ENCODE measurements around the gene SNRNP200.
"Not testable (repeated sequence)": the region's sequence is repeated elsewhere in the genome, so short reads cannot be mapped to it uniquely, and the experiment has no call there.

Gene SNRNP200

DNA sequence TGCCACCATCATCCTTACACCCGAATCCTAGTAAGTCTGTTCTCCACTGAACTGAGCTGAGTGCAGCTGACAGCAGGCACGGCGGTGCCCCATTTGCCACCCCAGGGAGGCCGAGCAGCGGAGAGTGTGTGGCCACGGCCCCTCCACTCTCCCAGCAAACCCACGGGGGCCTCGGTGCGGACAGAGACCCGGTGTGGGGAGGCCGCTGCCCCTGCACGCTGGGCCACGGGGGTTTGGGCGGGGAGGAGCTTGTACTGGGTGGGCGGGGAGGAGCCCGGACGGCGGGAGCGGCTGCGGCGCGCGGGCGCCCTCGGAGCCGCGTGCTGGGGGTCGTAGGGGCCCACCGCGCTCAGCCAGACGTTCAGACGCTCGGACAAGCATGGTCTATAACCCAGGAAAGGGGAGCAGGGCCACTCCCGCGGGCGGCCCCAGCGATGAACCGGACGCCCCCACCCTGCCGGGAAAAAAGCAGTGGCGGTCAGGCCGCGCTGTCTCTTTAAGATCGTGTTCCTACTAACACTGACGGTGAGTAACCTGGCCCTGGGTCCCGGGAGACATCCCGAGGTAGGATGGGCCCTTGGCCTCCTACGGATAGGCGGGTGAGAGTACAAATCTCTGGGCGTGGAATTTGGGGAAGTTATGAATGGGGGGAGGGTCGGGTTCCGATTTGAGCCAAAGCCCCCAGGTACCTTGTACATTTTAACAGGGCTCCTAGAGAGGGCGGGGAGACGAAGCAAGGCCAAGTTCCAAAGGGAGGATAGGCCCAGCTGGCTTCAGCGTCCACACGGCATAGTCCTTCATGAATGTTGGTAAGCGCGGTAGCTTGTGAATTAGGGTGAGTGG lies 19.9 kb upstream of the SNRNP200 start, which contains the start of gene ITPRIPL1:
Gene ITPRIPL1 (plus strand): TSS at position 277 of the 843 bp plus-strand sequence. CDS start 523 bp downstream, at position 800.
- DNase-seq: no peak

DNA sequence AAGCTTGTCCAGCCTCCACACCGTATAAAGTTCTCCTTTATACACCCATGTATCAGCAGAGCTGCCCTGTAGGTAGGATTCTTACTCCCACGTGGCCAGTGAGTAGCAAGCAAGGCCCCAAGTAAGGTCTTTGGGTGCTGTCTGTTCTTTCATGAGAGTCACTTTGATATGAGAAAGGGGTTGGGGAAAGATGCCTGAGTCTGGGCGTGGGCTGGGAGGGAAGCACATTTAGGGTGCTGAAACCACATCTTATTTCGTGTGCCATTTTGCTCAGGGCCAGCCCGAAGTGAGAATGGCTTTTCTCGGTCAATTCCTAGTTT lies 19.3 kb upstream of the SNRNP200 start:
- no peak for DNase-seq

DNA sequence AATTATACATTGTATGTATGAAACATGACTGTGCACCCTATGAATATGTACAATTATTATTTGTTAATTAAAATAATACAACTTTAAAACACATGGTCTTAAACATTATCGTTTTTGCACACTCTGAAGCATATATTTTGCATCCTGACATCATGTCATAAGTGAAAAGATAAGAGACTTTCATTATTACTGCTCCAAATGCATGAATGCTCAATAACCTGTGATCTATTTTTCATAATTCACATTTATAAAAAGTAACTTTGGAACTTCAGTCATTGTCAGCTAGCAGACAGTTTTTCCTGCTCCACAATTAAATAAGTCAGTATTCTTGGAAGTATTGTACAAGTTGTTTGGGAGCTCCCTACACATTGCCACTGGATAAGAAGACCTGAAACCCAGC lies 18.5 kb upstream of the SNRNP200 start:
- DNase-seq: no peak

DNA sequence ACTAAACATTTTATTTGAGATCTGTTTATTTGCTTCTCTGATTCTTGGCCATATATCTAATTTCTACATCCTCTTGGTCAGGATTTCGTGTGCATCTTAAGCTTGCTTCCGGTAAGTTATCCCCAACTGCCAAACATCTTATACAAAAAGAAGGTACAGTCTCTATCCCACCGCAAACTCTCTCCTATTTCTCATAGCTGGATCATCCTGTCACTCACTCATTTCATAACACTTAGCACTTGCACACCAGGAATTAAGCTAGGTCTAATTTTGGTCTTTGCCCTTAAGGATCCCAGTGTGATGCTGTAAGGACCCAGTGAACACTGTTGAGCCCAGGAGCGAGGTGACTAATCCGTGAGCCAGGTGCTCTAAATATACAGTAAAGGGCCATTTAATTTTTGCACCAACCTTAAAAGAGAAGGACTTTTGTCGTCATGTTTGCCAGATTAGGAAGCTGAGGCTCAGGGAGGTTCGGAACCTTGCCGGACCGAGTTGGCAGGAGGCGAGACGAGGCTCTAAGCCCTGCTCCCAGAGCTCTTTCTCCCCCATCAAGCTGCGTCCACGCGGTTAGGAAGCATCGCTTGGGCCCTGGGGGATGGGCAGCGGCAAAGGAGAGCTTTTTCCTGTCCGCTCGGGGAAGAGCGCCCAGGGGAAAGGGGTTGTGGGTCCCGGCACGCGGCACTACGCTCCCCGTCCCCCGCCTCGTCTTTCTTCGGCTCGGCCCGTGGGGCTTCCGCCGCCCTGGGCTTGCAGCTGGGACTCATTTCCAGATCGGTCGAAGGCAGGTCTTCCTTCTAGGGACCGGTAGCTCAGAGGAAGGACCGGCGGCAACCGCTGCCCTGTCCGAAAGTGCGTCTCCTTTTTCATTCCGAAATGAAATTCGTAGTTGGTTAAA lies 15.6 kb upstream of the SNRNP200 start:
- no peak for DNase-seq

DNA sequence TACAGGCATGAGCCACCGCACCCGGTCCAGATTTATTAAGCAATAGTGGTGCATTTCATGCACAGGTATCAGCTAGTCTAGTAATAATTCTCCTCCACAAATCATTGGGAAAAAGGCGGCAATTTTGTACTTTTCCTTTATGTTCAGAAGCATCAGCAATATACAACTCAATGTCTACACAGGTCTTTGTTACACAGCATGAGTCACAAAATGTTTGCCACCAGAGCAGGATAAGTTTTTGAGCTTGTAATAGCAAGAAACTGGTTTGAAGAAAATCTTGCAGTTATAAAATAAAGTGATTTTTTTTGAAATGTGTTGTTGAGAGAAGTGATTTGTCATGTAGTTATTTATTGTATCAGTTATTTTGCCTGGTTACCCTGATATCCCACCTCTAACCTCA lies 15.0 kb upstream of the SNRNP200 start:
- no peak for DNase-seq

DNA sequence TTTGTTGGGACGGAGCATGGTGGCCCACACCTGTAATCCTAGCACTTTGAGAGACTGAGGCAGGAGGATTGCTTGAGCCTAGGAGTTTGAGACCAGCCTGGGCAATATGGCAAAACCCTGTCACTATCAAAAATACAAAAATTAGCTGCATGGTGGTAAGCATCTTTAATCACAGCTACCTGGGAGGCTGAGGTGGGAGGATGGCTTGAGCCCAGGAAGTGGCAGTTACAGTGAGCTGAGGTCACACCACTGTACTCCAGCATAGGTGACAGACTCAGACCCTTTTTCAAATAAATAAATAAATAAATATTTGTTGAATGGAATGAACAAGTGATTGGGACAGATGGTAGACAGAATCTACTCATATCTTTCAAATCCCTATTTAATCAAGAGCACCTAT lies 14.1 kb upstream of the SNRNP200 start:
- no peak for DNase-seq

DNA sequence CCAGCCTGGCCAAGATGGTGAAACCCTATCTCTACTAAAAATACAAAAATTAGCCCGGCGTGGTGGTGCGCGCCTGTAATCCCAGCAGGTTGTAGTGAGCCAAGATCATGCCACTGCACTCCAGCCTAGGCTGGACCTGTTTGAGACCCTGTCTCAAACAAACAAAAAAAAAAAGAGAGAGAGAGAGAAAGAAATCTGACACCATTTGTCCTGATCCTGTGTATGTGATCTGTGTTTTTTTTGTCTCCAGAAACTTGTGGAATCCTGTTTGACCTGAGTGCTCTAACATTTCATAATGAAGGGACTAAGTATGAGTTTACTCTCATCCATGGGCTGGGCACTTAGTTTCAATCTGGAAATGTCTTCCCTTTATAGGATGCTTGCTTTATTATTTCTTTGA lies 13.4 kb upstream of the SNRNP200 start:
- no peak for DNase-seq

DNA sequence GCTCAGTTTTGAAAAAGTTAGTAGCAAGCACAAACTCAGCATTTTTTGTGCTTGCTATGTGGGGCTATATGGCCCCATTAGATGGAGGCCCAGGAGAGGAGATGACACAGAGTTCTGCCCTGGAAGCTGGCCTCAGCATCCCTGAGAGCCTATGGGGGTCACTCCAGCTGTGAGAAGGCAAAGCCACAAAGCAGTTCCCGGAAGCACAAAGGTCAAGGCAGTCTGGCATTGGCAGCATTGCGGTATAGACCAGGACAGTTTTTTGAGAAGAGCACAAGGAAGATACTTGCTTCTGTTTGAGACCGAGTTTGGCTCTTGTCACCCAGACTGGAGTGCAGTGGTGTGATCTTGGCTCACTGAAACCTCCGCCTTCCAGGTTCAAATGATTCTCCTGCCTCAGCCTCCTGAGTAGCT lies 12.2 kb upstream of the SNRNP200 start:
- no peak for DNase-seq

DNA sequence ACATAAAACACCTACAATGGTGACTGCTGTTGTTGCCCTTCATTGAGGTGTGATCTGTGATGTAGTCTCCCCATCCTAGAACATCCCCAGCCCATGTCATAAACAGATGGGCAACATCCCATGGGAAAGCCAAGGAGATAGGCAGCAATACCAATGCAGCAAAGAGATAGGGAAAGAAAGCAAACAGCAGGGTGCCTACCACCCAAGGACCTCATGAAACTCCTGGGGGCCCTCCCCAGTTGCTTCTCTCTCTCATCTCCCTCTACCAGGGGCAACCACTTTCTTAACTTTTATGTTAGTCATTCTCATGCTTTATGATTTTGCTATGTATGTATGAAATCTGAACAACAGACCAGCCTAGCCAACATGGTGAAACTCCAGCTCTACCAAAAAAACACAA lies 11.7 kb upstream of the SNRNP200 start:
- no peak for DNase-seq

DNA sequence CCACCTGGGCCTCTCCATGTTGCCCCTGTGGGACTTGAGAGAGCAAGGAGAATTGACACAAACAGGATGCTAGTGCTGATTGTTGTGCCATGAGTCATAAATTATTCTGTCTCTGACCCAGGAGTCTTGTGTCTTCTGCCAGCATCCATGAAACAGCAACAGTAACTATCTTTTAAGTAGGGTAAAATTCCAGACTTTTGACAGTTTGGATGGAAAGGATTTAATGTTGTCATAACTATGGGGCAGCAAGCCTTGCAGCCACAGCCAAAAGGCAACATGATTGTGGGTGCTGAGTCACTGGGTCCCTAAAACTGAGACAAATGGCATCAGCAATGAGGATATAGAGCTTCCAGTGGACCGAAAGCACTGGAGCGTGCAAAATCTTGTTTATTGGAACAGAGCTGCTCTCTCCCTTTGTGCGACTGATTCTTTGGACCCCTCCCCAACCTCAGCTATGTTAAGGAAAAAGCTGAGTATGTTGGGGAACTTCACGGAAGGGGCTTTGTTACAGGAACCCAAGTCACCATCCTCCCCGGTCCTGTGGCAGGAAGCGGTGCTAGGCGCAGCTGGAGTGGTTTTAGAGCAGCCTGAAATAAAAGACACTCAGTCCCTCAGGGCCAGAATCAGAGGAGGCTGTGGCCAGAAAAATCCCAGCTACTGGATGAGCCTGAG lies 10.2 kb upstream of the SNRNP200 start:
- peak; percentile 43 for DNase-seq

DNA sequence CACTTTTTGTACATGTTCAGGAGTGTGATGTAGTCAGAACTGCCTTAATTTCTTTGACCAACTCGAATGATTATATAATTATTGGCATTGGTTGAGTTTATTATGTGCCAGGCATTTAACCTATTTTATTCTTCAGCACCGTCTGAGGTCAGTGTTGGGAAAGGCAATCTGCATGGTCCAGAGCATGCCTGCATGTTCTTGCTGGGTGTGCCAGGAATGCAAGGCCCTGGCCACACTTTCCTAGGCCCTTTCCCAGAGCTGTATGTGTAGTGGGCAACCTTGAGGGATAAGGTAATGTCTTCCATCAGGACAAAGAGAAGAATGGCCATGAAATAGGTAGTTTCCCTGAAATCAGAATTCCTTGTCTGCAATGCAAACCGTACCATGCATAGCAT lies 9.7 kb upstream of the SNRNP200 start:
- DNase-seq: no peak

DNA sequence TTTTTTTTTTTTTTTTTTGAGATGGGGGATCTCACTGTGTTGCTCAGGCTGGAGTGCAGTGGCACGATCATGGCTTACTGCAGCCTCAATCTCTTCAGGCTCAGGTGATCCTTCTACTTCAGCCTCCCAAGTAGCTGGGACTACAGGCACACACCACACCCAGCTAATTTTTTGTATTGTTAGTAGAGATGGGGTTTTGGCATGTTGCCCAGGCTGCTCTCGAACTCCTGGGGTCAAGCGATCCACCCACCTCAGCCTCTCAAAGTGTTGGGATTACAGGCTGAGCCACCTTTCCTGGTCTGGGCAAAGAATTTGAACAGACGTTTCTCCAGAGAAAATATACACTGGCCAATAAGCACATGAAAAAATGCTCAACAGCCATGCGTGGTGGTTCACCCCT lies 2.9 kb upstream of the SNRNP200 start:
- DNase-seq: no peak

DNA sequence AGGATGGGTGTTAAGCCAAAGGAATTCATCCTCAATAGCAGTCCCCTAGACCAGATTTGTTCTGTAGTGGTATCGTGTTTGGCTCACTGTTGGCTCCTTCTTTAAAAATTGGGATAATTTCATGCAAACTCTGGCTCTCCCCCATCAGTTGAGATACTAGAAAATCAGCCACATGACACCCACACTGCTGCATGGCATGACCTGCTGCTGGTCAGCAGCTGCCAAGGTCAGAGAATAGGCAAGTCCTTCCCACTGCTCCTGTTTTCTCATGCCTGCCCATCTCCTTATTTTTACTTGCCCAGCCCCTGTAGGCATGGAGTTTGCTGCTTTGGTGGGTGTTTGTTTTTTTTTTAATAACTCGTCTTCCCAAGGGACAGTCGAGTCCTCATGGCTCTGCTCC lies 1.0 kb upstream of the SNRNP200 start:
- DNase-seq: no peak

DNA sequence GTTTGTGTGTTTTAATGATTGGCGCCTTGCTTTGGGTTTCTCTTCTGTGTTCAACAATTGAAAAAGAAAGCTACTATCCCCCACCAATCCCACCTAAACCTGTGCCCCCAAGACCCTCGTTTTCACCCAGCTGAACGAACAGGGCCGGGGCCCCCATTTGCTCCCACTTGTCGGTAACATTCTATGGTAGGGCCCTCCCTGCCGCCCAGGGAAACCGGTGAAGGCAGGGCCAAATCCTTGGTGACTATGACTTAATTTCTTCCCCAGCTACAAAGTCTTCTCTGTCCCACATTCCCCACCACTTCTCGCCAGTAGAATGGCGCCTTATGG lies 598 bp upstream of the SNRNP200 start:
- no peak for DNase-seq

DNA sequence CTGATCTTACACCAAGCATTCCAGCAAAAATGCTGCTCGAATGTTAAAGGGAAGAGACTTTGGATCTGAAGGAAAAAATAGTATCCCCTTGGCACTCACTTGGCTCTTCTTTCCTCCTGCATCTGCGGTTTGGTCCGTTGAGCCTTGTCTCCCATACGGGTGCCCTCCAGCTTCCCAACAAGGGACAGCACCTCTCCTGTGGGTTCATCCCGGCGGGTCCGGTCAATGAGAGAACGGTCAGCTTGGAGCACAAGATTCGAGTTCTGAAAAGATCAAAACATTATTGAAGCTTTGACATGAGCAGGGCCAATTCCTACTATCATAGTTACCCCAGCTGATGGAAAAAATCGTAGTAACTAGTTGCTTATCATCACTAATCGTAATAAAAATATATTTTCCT lies 740 bp downstream of the SNRNP200 start:
- DNase-seq: no peak

DNA sequence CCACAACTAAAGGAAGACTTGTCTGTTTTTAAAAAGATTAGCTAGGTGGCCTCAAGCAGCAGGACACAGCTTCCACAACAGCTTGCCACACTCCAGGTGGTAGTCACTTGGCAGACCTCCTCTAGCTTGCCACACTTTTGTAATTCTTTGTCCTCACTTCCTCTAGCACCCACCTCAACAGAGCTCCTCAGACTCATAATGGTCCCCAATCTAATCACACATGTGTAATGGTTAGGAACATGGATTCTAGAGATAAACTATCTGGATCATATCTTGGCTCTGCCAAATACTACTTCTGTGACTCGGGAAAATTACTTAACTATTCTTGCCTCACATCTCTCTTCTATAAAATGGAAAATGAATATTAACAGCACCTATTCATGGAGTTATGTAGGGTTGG lies 3.5 kb downstream of the SNRNP200 start:
- no peak for DNase-seq

DNA sequence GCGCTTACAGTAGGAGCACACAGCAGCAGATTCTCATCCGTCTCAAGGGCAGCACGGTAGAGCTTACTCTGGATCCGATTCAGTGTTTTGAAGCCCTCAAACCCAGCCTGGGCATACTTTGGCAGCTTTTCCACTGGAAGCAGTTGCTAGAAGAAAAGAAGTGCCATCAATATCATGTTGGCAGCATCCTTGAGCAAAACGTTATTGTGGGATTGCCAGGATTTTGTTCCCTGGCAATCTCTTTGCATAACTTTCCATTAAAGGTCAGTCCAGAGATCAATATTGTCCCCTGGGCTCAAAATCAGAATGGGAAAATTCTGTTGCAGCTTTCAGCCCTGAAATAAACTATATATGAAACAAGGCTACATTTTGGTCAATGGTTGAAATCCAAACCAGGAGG lies 8.4 kb downstream of the SNRNP200 start:
- DNase-seq: no peak

DNA sequence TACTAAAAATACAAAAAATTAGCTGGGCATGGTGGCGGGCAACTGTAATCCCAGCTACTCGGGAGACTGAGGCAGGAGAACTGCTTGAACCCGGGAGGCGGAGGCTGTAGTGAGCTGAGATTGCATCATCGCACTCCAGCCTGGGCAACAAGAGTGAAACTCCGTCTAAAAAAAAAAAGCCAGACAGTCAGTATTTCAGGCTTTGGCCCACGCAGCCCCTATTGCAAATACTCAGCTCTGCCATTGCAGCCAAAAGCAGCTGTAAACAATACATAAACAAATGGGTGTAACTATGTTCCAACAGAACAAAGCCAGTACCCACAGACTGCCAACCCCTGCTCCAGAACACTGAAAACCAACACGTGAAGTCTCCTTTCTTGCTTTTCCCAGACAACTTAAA lies 11.1 kb downstream of the SNRNP200 start:
- DNase-seq: not testable (repeated sequence)

DNA sequence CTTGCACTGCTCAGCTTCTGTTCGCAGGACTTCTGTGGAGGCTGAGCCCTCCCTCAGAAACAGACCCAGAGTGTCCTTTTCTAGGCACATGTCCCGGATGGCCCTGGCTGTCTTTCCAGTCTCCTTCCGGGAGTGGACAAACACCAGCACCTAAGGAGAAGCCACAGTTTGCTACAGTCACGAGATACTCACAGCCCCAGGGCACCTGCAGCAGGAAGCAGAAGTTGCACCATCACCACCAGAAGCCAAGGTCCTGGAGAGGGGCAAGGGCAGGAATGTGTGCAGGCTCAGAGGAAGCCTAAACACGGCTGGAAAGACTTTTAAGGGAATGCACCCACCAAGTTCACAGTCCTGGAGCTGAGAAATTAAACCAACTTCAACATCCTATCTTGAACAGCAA lies 13.6 kb downstream of the SNRNP200 start:
- no peak for DNase-seq

DNA sequence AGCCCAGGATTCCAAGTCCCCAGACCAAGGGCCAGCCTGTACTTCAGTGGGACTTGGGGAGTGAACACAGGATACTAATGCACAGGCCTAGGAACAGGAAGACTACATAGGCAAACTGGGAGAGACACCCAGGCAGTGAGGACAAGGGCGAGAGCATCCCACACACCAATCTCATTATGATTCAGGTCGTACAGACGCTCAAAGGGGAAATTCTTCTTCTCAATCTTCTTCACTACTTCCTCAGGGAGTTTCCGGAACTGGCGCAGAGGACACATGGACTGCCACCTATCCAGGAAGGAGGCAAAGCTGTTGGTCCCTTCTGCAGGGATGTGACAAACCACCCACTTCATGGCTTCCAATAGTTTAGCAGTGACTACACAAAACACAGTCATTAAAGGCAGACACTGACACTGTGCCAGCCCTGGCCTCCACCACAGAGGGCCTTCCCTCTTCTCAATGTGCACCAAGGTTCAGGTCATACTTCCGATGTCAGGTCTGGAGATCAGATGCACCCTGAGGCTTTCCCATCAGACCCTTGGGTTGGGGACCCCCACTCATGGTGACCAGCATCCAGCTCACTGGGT lies 18.0 kb downstream of the SNRNP200 start:
- no peak for DNase-seq

DNA sequence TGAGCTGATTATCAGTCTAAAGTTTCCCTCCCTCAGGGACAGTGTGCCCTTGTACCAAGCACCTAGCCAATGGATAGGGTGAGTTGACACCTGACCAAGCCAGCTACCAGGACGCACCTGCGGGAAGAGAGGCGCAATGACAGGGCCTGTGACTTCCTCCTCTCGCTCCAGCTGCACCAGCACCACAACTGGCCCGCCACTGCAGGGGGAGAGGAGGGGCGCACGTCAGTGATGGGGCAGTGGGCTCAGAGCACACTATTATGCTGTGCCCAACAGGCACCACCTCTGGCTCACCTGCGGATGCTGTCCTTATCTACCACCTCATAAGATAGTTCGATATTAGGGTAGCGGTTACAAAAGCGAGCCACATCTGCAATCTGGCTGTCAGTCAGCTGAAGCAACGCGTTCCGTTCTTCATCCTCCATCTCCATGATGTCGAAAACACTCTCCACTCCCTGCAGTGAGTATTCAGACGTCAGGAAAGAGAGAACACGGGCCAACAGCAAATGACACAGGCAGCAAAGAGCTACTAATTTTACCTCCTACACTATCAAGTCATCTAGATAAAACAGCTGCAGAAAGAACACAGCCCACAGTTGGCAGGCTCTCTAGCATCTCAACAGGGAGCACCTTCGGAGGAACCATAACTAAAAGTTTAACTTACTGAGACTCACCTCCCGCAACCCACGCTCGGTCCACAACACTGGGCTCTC lies 28.4 kb downstream of the SNRNP200 start:
- no peak for DNase-seq

DNA sequence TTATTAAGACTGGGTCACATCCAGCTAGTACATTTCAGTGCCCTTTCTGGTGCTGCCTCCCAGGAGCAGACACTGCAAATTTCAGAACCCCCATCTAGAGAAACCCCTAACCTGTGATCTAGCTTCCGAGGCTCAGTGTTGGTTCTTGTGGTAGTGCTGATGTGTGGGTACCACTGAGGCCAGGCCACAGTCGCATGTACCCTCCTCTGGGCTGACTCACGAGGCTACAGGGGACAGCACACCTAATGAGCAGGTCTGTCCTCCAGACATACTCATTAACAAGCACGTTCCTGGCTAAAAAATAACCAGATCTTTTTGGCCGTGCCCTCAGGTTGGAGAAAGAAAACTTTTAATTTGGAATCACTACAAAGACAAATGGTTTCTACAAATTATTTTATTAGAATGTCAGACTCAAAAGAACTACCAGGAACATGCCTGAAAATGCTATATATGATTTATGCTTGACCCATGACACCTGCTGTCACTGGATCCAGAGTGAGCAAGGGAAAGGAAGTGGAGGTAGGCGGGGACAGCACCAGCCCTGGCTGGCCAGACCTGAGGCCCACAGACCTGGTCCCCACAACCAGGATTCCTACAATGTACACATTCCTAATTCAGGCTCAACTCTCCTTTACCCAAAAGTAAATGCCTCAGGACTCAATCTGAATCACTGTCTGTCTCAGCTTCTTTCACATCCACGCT lies 30.8 kb downstream of the SNRNP200 start:
- no peak for DNase-seq
